Esophagus muscularis mucosa (tissue), 4 donors: ENCODE measurements around the gene TEAD1. TPM values are rescaled to one million over a fixed set of nuclear protein-coding genes. Genes with fewer than 3 reads are reported as not detected.

Experiments
- DNase-seq: peaks from one replicate; pipeline ENCODE4 v3.0.0-alpha.2; 2017; ENCODE audit errors: extremely low spot score
- H3K27ac ChIP-seq, 4 donors: fragments of 200-600 bp; sonication (generic); replicated peaks in 1 of 4; 1 replicate in 3 of 4; 2 replicates in 1 of 4; pipeline ENCODE4 v1.5.1; 2016 to 2019; ENCODE audit warnings: mild to moderate bottlenecking in 1 of 4
- H3K27me3 ChIP-seq, 4 donors: fragments of 200-600 bp; sonication (generic); one replicate each; pipeline versions ENCODE4 v1.5.1 to v1.6.0; 2016 to 2019
- H3K36me3 ChIP-seq, 4 donors: fragments of 200-600 bp; sonication (generic); one replicate each; pipeline ENCODE4 v1.5.1; 2016 to 2019
- H3K4me1 ChIP-seq, 4 donors: fragments of 200-600 bp; sonication (generic); one replicate each; pipeline ENCODE4 v1.5.1; 2016 to 2019
- H3K4me3 ChIP-seq, 4 donors: fragments of 200-600 bp; sonication (generic); 1 replicate in 2 of 4; 2 replicates in 2 of 4; pipeline ENCODE4 v1.5.1; 2016 to 2019; ENCODE audit warnings: mild to moderate bottlenecking in 4 of 4, moderate library complexity in 1 of 4
- H3K9me3 ChIP-seq, 4 donors: fragments of 200-600 bp; sonication (generic); 1 replicate in 3 of 4; 2 replicates in 1 of 4; pipeline ENCODE4 v1.5.1; 2016 to 2019
- EP300 ChIP-seq: sonication (generic); formaldehyde crosslinking; IDR thresholded peaks from one replicate; pipeline ENCODE4 v1.6.1; 2017; ENCODE audit warnings: antibody characterized with exemption
- POLR2A ChIP-seq: fragments of 450-650 bp; IDR thresholded peaks from one replicate; pipeline ENCODE4 v1.6.1; 2017; ENCODE audit warnings: antibody characterized with exemption, moderate library complexity, mild to moderate bottlenecking, low read depth
- POLR2AphosphoS5 ChIP-seq, 2 donors: sonication (generic); formaldehyde crosslinking; IDR thresholded peaks; one replicate each; pipeline ENCODE4 v1.6.1; 2017; ENCODE audit warnings: antibody characterized with exemption in 2 of 2
- WGBS: methylation state at CpG from one replicate; pipeline ENCODE4 v1.1.5; 2018; 5-methylcytosine and 5-hydroxymethylcytosine counted together
- intact Hi-C: fragments of 100-400 bp; cut with DNase I; formaldehyde crosslinking; loops from one replicate; pipeline ENCODE4 v1.15.1; 2023
- total RNA-seq, 4 donors: library from RNA; depleted of rRNA; stranded (reverse); fragments of >200 nt; gene quantifications; one replicate each; pipeline versions ENCODE4 v1.1.0 to v1.2.1, GENCODE V29; 2016
- TF ChIP-seq, protein P1 (sequence below), 3 experiments: fragments of 200-600 bp in 2 of 3; fragments of 450-650 bp in 1 of 3; sonication (generic) in 2 of 3; IDR thresholded peaks; one replicate each; pipeline ENCODE4 v1.5.1; 2017 to 2019; ENCODE audit warnings: antibody characterized with exemption in 3 of 3, mild to moderate bottlenecking in 2 of 3, moderate library complexity in 1 of 3

TEAD1 gene
- total RNA-seq, 4 donors from 2014 or later: 147 to 307 (median 232) TPM

DNA sequence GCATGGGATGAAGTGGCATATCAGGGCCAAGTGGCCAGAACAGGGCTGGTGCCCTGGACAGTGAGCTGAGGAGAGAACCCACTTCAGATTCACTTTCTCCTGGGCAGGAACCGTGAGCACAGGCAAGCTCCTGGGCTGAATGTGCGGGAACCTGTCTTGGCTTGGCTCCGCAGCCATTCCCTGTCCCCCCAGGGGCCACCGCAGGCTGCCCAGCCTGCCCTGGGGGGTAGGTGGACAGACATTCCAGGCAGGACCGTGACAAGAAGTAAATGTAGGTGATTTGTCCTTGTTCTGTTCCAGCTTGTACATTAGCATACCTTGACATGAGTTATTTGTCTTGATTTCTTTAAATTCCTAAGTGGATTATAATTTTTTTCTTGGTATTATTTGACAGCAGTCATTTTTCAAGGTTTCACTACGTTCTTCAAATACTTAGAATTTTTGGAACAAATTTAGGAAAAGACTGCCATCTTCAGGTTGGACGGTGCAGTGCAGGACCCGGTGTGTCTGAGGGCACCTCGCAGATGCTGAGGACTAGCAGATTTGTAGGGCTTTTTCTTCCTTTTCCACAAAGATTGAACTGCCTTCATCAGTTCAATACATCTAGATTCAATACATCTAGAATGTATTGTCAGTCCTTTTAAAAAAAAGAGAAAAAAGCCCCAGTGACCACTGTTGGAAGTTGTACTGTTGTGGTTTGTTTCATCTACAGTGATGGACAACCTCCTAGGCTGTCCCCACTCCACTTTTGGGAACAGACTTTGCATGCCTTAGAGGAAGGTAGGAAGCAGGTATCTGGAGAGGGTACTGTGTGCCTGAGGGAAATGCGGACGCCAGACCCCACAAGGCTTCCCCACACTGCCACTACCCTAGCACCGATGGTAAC lies 219.8 kb downstream of the TEAD1 start:
- Histone ChIP-seq H3K27ac (peak overlapping the region; percentile 20 to 69 (median 48)), H3K27me3 (no peaks in the 10 kb centered on the region)
- intact Hi-C loops: loop anchor here (1.0 to 5.0 kb wide), 4 partner anchors 297 to 605 kb away; no protein-coding TSS in a partner anchor

DNA sequence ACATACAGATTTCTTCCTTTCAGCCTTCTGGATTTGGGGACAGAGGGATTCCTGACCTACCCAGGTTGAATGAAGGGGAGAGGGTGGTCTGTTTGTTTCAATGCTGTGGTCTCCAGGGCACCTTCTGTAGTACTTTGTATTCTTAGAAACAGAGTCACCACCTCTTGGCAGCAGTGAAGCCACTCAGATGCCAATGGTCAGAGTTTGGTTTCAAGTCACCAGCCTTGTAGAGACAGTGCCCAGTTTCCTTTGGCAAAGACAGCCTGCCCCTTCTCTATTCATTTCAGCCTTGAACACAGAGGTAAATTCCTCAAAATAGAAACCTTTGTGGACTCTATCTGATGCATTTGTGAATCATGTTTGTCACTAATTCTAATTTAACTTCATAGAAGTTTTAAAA lies 223.2 kb downstream of the TEAD1 start:
- Histone ChIP-seq H3K4me1 (peaks cover 23 to 65% (median 34%) of the 10 kb centered on the region in 4 donors), H3K9me3 (no peaks in the 10 kb centered on the region), H3K36me3 (peaks cover 4 to 15% (median 8%) of the 10 kb centered on the region in 4 donors), H3K27me3 (no peaks in the 10 kb centered on the region), H3K27ac (peak overlapping the region in 3 of 4 donors; percentile 50 to 54 (median 53)), H3K4me3 (no peak overlapping the region)
- DNase-seq: no peak
- intact Hi-C loops: no loop called here
- TF ChIP-seq POLR2AphosphoS5 (IDR thresholded peaks at IDR 0.05) (no peak), EP300 (no peak), POLR2A (no peak)
- TF ChIP-seq, protein P1, sequence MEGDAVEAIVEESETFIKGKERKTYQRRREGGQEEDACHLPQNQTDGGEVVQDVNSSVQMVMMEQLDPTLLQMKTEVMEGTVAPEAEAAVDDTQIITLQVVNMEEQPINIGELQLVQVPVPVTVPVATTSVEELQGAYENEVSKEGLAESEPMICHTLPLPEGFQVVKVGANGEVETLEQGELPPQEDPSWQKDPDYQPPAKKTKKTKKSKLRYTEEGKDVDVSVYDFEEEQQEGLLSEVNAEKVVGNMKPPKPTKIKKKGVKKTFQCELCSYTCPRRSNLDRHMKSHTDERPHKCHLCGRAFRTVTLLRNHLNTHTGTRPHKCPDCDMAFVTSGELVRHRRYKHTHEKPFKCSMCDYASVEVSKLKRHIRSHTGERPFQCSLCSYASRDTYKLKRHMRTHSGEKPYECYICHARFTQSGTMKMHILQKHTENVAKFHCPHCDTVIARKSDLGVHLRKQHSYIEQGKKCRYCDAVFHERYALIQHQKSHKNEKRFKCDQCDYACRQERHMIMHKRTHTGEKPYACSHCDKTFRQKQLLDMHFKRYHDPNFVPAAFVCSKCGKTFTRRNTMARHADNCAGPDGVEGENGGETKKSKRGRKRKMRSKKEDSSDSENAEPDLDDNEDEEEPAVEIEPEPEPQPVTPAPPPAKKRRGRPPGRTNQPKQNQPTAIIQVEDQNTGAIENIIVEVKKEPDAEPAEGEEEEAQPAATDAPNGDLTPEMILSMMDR (IDR thresholded peaks at IDR 0.05): no peak

More for the DNA sequence above, 219.8 kb downstream of the TEAD1 start:
- H3K4me1 ChIP-seq: peaks cover 20 to 78% (median 53%) of the 10 kb centered on the region in 4 donors
- WGBS: 39% methylated on average over 12 of the region's 12 CpGs
- TF ChIP-seq, protein P1 (IDR thresholded peaks at IDR 0.05): peak in 2 of 3 experiments; percentile 96 to 98
- TF ChIP-seq EP300 (no peak), POLR2A (no peak), POLR2AphosphoS5 (IDR thresholded peaks at IDR 0.05) (peak in 1 of 2 donors; percentile 48)
- no peak overlapping the region for H3K4me3 ChIP-seq
- no peak for DNase-seq
- H3K36me3 ChIP-seq: peaks cover 0 to 7% (median 2%) of the 10 kb centered on the region in 4 donors
- no peaks in the 10 kb centered on the region for H3K9me3 ChIP-seq

DNA sequence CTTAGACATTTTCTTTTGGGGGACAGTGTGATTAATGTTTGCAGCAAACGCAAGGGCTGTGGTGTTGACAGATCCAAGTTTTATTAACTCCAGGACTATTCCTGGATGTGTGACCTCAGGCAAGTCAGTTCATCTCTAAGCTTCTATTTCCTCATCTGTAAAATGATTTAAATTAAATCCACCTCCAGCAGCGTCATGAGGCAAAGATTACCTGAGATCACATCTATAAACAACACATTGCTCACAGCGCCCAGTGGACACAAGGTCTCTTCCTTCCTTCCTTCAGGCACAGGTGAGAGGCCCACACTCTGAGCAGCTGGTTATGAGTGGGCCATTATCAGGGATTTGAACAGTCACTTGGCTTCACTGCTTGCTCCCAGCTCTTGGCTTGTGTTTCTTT lies 223.6 kb downstream of the TEAD1 start:
- TF ChIP-seq POLR2AphosphoS5 (IDR thresholded peaks at IDR 0.05) (no peak), POLR2A (no peak), EP300 (no peak)
- TF ChIP-seq, protein P1 (IDR thresholded peaks at IDR 0.05): no peak
- intact Hi-C loops: no loop called here
- H3K36me3 ChIP-seq: peaks cover 5 to 19% (median 13%) of the 10 kb centered on the region in 4 donors
- H3K4me1 ChIP-seq: peaks cover 23 to 60% (median 31%) of the 10 kb centered on the region in 4 donors
- 37% methylated on average over 3 of the region's 3 CpGs for WGBS
- no peaks in the 10 kb centered on the region for H3K9me3 ChIP-seq
- H3K4me3 ChIP-seq: no peak overlapping the region
- H3K27ac ChIP-seq: peak overlapping the region; percentile 28 to 54 (median 52)
- H3K27me3 ChIP-seq: no peaks in the 10 kb centered on the region
- no peak for DNase-seq

DNA sequence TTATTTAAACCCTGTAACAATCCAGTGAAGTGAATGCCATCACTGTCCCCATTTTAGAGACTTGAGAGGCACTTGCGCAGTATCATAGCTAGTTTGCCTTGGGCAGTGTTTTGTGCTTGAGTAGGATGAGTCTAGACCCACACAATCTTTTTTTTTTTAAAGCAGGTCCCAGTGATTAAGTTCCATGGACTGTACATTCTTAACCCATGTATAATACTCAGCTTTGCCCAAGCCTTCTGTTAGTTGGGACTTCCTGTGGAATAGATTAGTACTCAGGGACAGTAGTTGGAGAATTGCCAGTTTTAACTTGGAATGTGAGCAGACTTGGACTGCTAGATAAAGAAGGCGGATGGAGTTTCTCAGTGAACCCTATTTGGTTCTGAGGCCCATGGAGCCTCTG lies 226.3 kb downstream of the TEAD1 start:
- no peak for DNase-seq
- Histone ChIP-seq H3K4me1 (peaks cover 16 to 44% (median 20%) of the 10 kb centered on the region in 4 donors), H3K27ac (no peak overlapping the region), H3K9me3 (no peaks in the 10 kb centered on the region), H3K27me3 (no peaks in the 10 kb centered on the region), H3K36me3 (peaks cover 5 to 26% (median 20%) of the 10 kb centered on the region in 4 donors), H3K4me3 (no peak overlapping the region)
- WGBS: 50% methylated on average over 2 of the region's 2 CpGs
- TF ChIP-seq EP300: no peak
- no peak for TF ChIP-seq POLR2AphosphoS5 (IDR thresholded peaks at IDR 0.05)
- TF ChIP-seq, protein P1 (IDR thresholded peaks at IDR 0.05): no peak
- no peak for TF ChIP-seq POLR2A
- intact Hi-C loops: no loop called here
